SK-N-SH treated with all-trans-retinoic acid at 6 μM for 48 hours (cell line): ENCODE measurements around the gene COL23A1.
A peak's percentile ranks its signal among the peaks of the same experiment; 100 is the strongest.

Experiments used
- ATAC-seq: fragments of 200-7000 bp; cut with Tn5 transposase; 3 replicates; pipeline ENCODE4 v1.9.1; 2020; ENCODE audit warnings: mild to moderate bottlenecking, moderate library complexity
- BACH2 ChIP-seq: fragments of 250-450 bp; sonication (Bioruptor Pico); IDR thresholded peaks from 2 replicates; pipeline ENCODE4 v1.9.0; 2021; ENCODE audit warnings: mild to moderate bottlenecking, borderline replicate concordance
- CSRNP3 ChIP-seq: fragments of 250-450 bp; sonication (Bioruptor Pico); IDR thresholded peaks from 2 replicates; pipeline ENCODE4 v1.5.1; 2021; ENCODE audit warnings: mild to moderate bottlenecking, moderate library complexity
- GLIS3 ChIP-seq: fragments of 250-450 bp; sonication (Bioruptor Pico); IDR thresholded peaks from 2 replicates; pipeline ENCODE4 v1.5.0; 2020; ENCODE audit warnings: mild to moderate bottlenecking, moderate library complexity
- ISL1 ChIP-seq: fragments of 250-450 bp; sonication (Bioruptor Pico); IDR thresholded peaks from 2 replicates; pipeline ENCODE4 v2.1.2; 2022; ENCODE audit warnings: mild to moderate bottlenecking, moderate library complexity
- OSR1 ChIP-seq: fragments of 250-450 bp; sonication (Bioruptor Pico); IDR thresholded peaks from 2 replicates; pipeline ENCODE4 v1.8.0; 2022; ENCODE audit warnings: moderate library complexity, mild to moderate bottlenecking, inconsistent platforms
- PATZ1 ChIP-seq: fragments of 250-450 bp; sonication (Bioruptor Pico); IDR thresholded peaks from 2 replicates; pipeline ENCODE4 v1.8.0; 2020; ENCODE audit warnings: mild to moderate bottlenecking, moderate library complexity, borderline replicate concordance
- RARB ChIP-seq: fragments of 250-450 bp; sonication (Bioruptor Pico); IDR thresholded peaks from 2 replicates; pipeline ENCODE4 v1.8.0; 2021; ENCODE audit warnings: mild to moderate bottlenecking, moderate library complexity
- SNAI2 ChIP-seq: fragments of 250-450 bp; sonication (Bioruptor Pico); IDR thresholded peaks from 2 replicates; pipeline ENCODE4 v1.5.0; 2020; ENCODE audit warnings: mild to moderate bottlenecking, moderate library complexity
- TCF4 ChIP-seq: fragments of 250-450 bp; sonication (Bioruptor Pico); IDR thresholded peaks from 2 replicates; pipeline ENCODE4 v1.8.0; 2021; ENCODE audit warnings: mild to moderate bottlenecking, moderate library complexity, borderline replicate concordance
- TOX ChIP-seq: fragments of 250-450 bp; sonication (Bioruptor Pico); IDR thresholded peaks from 2 replicates; pipeline ENCODE4 v1.8.0; 2021; ENCODE audit warnings: mild to moderate bottlenecking, moderate library complexity, borderline replicate concordance
- ZC3H10 ChIP-seq: fragments of 250-450 bp; sonication (Bioruptor Pico); IDR thresholded peaks from 2 replicates; pipeline ENCODE4 v1.5.1; 2021; ENCODE audit warnings: mild to moderate bottlenecking, moderate library complexity
- ZFP3 ChIP-seq: fragments of 250-450 bp; sonication (Bioruptor Pico); IDR thresholded peaks from 2 replicates; pipeline ENCODE4 v1.5.0; 2020; ENCODE audit warnings: mild to moderate bottlenecking, moderate library complexity
- ZFP30 ChIP-seq: fragments of 450-650 bp; formaldehyde crosslinking; IDR thresholded peaks from 2 replicates; pipeline ENCODE4 v1.5.0; 2022; ENCODE audit warnings: mild to moderate bottlenecking, moderate library complexity
- ZNF70 ChIP-seq: fragments of 450-650 bp; formaldehyde crosslinking; IDR thresholded peaks from 2 replicates; pipeline ENCODE4 v1.5.0; 2020; ENCODE audit warnings: mild to moderate bottlenecking, moderate library complexity
- ZNF8 ChIP-seq: fragments of 450-650 bp; formaldehyde crosslinking; IDR thresholded peaks from 2 replicates; pipeline ENCODE4 v1.5.0; 2020; ENCODE audit warnings: mild to moderate bottlenecking, moderate library complexity
- TF ChIP-seq, protein P1 (sequence below): fragments of 250-450 bp; sonication (Bioruptor Pico); IDR thresholded peaks from 2 replicates; pipeline ENCODE4 v1.8.0; 2021; ENCODE audit warnings: low read depth, mild to moderate bottlenecking, moderate library complexity, borderline replicate concordance
- TF ChIP-seq, protein P2 (sequence below): fragments of 250-450 bp; sonication (Bioruptor Pico); IDR thresholded peaks from 2 replicates; pipeline ENCODE4 v1.5.0; 2020; ENCODE audit warnings: mild to moderate bottlenecking, moderate library complexity

Gene COL23A1

DNA sequence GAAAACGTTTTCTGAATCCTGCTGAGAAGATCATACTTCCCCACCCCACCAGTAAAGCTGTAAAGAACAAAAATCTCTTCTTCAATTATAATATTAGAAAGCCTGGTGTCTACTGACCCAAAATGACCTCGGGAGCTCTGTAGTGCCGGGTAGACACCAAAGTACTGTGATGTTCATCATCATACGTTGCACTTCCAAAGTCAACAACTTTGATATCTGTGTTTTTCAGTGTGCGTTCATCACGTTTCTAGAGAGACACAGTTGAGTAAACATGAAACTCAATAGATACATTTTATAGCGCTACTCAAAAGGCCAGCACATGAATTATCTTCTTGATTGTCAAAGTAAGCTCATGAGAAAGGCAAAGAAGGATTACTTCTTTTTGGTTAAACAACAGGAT is 22.1 kb upstream of the COL23A1 start (continued):
- TF ChIP-seq, protein P1, sequence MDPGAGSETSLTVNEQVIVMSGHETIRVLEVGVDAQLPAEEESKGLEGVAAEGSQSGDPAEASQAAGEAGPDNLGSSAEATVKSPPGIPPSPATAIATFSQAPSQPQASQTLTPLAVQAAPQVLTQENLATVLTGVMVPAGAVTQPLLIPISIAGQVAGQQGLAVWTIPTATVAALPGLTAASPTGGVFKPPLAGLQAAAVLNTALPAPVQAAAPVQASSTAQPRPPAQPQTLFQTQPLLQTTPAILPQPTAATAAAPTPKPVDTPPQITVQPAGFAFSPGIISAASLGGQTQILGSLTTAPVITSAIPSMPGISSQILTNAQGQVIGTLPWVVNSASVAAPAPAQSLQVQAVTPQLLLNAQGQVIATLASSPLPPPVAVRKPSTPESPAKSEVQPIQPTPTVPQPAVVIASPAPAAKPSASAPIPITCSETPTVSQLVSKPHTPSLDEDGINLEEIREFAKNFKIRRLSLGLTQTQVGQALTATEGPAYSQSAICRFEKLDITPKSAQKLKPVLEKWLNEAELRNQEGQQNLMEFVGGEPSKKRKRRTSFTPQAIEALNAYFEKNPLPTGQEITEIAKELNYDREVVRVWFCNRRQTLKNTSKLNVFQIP (CRISPR knock-in tag): no peak
- TF ChIP-seq TOX (CRISPR knock-in tag): no peak

DNA sequence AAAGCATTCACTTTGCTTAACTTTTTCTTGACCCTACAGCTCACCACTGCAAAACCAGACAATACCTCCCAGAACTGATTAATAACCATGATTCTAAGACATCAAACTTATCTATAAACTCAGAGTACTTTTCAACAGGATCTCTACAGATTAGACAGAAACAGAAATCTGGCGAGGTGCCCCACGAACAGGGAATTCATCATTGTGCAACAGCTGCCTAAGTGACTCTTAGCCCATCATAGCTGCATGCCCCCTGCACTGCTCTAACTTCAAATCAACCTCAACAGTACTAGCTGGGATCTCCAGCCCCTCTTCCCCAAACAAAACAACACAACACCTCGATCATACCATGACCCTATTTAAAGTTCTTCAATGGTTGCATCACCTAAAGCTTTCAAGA is 16.1 kb upstream of the COL23A1 start:
- ATAC-seq: no peak
- TF ChIP-seq ZFP30 (CRISPR knock-in tag): no peak
- TF ChIP-seq ZNF8: no peak
- TF ChIP-seq ZFP3 (CRISPR knock-in tag): no peak
- TF ChIP-seq SNAI2: no peak
- TF ChIP-seq, all 23 proteins: peak for 0

DNA sequence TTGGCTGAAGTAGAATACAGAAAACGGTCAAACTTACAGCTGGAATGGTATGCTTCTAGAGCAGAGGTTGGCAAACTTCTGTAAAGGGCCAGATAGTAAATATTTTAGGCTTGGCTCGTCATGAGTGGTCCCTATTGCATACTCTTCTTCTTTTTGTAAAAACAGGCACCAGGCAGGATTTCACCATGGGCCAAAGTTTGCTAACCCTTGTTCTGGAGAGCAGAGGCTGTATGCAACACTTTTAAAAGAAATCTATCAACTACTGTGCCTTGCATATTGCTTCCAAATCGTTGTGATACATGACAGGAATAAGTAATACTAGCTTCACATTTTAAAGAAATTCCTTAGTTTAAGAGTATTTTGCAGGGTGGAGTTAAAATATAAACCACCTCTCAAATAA is 15.6 kb upstream of the COL23A1 start:
- no peak for ATAC-seq
- TF ChIP-seq ZC3H10 (CRISPR knock-in tag) (no peak), RARB (CRISPR knock-in tag) (no peak), OSR1 (CRISPR knock-in tag) (no peak), TOX (CRISPR knock-in tag) (no peak), ZNF70 (no peak), ZFP30 (CRISPR knock-in tag) (no peak)
- TF ChIP-seq, protein P2, sequence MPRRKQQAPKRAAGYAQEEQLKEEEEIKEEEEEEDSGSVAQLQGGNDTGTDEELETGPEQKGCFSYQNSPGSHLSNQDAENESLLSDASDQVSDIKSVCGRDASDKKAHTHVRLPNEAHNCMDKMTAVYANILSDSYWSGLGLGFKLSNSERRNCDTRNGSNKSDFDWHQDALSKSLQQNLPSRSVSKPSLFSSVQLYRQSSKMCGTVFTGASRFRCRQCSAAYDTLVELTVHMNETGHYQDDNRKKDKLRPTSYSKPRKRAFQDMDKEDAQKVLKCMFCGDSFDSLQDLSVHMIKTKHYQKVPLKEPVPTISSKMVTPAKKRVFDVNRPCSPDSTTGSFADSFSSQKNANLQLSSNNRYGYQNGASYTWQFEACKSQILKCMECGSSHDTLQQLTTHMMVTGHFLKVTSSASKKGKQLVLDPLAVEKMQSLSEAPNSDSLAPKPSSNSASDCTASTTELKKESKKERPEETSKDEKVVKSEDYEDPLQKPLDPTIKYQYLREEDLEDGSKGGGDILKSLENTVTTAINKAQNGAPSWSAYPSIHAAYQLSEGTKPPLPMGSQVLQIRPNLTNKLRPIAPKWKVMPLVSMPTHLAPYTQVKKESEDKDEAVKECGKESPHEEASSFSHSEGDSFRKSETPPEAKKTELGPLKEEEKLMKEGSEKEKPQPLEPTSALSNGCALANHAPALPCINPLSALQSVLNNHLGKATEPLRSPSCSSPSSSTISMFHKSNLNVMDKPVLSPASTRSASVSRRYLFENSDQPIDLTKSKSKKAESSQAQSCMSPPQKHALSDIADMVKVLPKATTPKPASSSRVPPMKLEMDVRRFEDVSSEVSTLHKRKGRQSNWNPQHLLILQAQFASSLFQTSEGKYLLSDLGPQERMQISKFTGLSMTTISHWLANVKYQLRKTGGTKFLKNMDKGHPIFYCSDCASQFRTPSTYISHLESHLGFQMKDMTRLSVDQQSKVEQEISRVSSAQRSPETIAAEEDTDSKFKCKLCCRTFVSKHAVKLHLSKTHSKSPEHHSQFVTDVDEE (CRISPR knock-in tag): no peak

- TF ChIP-seq BACH2 (CRISPR knock-in tag) (no peak), CSRNP3 (CRISPR knock-in tag) (no peak), TCF4 (CRISPR knock-in tag) (no peak), GLIS3 (no peak), ISL1 (CRISPR knock-in tag) (peak; percentile 66), PATZ1 (CRISPR knock-in tag) (no peak)
- TF ChIP-seq, protein P2 (CRISPR knock-in tag): no peak
- TF ChIP-seq, all 23 proteins: peak for 1
- ATAC-seq: no peak
Observed at GRCh38 chr5:178602752-178603151, 12.6 kb upstream of the COL23A1 start.
